GM12801 (cell line): ENCODE results near the gene ZBTB5.

Experiments
- CTCF ChIP-seq: IDR thresholded peaks from one replicate; pipeline ENCODE4 v1.5.1; 2011; ENCODE audit warnings: control low read depth; ENCODE audit not compliant: insufficient read length; ENCODE audit errors: extremely low read depth

Gene ZBTB5

GRCh38 chr9:37476930-37477329, 11.7 kb upstream of the ZBTB5 start:
- TF ChIP-seq CTCF, result no peak

GRCh38 chr9:37474438-37474837, 9.2 kb upstream of the ZBTB5 start:
- TF ChIP-seq CTCF, result no peak

GRCh38 chr9:37471942-37472684, 6.9 kb upstream of the ZBTB5 start:
- no peak for TF ChIP-seq CTCF

GRCh38 chr9:37468620-37469019, 3.4 kb upstream of the ZBTB5 start:
- TF ChIP-seq CTCF, result no peak

- no peak for TF ChIP-seq CTCF
Measured at GRCh38 chr9:37466037-37466709, 923 bp upstream of the ZBTB5 start.

GRCh38 chr9:37464426-37465248, 613 bp downstream of the ZBTB5 start:
- no peak for TF ChIP-seq CTCF

GRCh38 chr9:37464006-37464405, 1.2 kb downstream of the ZBTB5 start:
- no peak for TF ChIP-seq CTCF
